IMR-90 (cell line): Measurements from ENCODE around the gene COL9A3. TPM values are rescaled to one million over a fixed set of nuclear protein-coding genes. Genes with fewer than 3 reads are reported as not detected.

Experiments
- ATAC-seq: fragments of 200-7000 bp; cut with Tn5 transposase; 2 replicates; pipeline ENCODE4 v1.9.1; 2020; ENCODE audit warnings: low read depth, mild to moderate bottlenecking, moderate library complexity
- BruUV-seq: library from RNA; stranded (reverse); fragments of 400-500 nt; replicated peaks from 2 replicates; lab custom pipeline; 2021; lab: Mats Ljungman, UMichigan
- CTCF ChIA-PET: fragments of 300-600 bp; formaldehyde crosslinking; extraction: SDS; loops from one replicate; lab custom pipeline; 2021; ENCODE audit warnings: antibody characterized with exemption; lab: Yijun Ruan, JAX
- POLR2A ChIA-PET: fragments of 300-600 bp; sonication (Branson Sonifier 250); formaldehyde crosslinking; loops from one replicate; lab custom pipeline; 2022; ENCODE audit warnings: antibody characterized with exemption; ENCODE audit not compliant: unreplicated experiment; lab: Charles Lee
- DNase-seq: peaks from one replicate; pipeline ENCODE4 v3.0.0; 2013
- H2AFZ ChIP-seq: replicated peaks from 2 replicates; pipeline ENCODE3; 2013; ENCODE audit warnings: low read length, mild to moderate bottlenecking; ENCODE audit not compliant: poor library complexity
- H2AK5ac ChIP-seq: 2 replicates; pipeline ENCODE4 v1.6.1; 2013; ENCODE audit warnings: low read depth, low read length, inconsistent platforms
- H2AK9ac ChIP-seq: replicated peaks from 2 replicates; pipeline ENCODE3; 2013; ENCODE audit warnings: mild to moderate bottlenecking, low read depth, low read length, moderate library complexity; ENCODE audit not compliant: poor library complexity
- H2BK120ac ChIP-seq: 2 replicates; pipeline ENCODE4 v1.6.1; 2013; ENCODE audit warnings: low read depth, low read length, inconsistent platforms
- H2BK15ac ChIP-seq: 3 replicates; pipeline ENCODE4 v1.6.1; 2013; ENCODE audit warnings: low read depth, low read length, inconsistent platforms
- H2BK20ac ChIP-seq: 2 replicates; pipeline ENCODE4 v1.6.1; 2013; ENCODE audit warnings: low read depth, mild to moderate bottlenecking, inconsistent platforms, low read length, moderate library complexity
- H2BK5ac ChIP-seq: 2 replicates; pipeline ENCODE4 v1.6.1; 2013; ENCODE audit warnings: mild to moderate bottlenecking, low read depth, low read length, inconsistent platforms; ENCODE audit not compliant: poor library complexity, severe bottlenecking
- H3K14ac ChIP-seq: replicated peaks from 2 replicates; pipeline ENCODE4 v1.6.1; 2013; ENCODE audit warnings: low read depth, low read length, inconsistent platforms
- H3K18ac ChIP-seq: 2 replicates; pipeline ENCODE4 v1.6.1; 2013; ENCODE audit warnings: low read depth, low read length, control low read depth
- H3K23ac ChIP-seq: 2 replicates; pipeline ENCODE4 v1.6.1; 2013; ENCODE audit warnings: low read depth, low read length, inconsistent platforms
- H3K27ac ChIP-seq: 2 replicates; pipeline ENCODE4 v1.5.1; 2013; ENCODE audit warnings: mild to moderate bottlenecking, control low read depth, low read length; ENCODE audit not compliant: insufficient read depth
- H3K27me3 ChIP-seq: 2 replicates; pipeline ENCODE4 v1.6.1; 2013; ENCODE audit warnings: low read length; ENCODE audit not compliant: control insufficient read depth, insufficient read depth
- H3K36me3 ChIP-seq: 2 replicates; pipeline ENCODE4 v1.6.1; 2013; ENCODE audit warnings: low read length, mixed read lengths; ENCODE audit not compliant: control insufficient read depth, insufficient read depth
- H3K4ac ChIP-seq: 2 replicates; pipeline ENCODE4 v1.6.1; 2013; ENCODE audit warnings: low read depth, low read length, inconsistent platforms
- H3K4me1 ChIP-seq: 2 replicates; pipeline ENCODE4 v1.6.1; 2013; ENCODE audit warnings: low read length, mixed read lengths; ENCODE audit not compliant: control insufficient read depth, insufficient read depth
- H3K4me2 ChIP-seq: 2 replicates; pipeline ENCODE4 v1.6.1; 2013; ENCODE audit warnings: low read depth, mild to moderate bottlenecking, control low read depth, low read length, moderate library complexity
- H3K4me3 ChIP-seq: 2 replicates; pipeline ENCODE4 v1.5.1; 2013; ENCODE audit warnings: low read depth, mild to moderate bottlenecking, control low read depth, low read length, moderate library complexity; ENCODE audit not compliant: insufficient read depth
- H3K56ac ChIP-seq: 2 replicates; pipeline ENCODE4 v1.6.1; 2013; ENCODE audit warnings: low read length, inconsistent platforms; ENCODE audit not compliant: insufficient read depth; ENCODE audit errors: extremely low read depth
- H3K79me1 ChIP-seq, 2 experiments: 2 replicates each; pipeline ENCODE4 v1.6.1; 2013; ENCODE audit warnings: low read length in 2 of 2, inconsistent platforms in 1 of 2, low read depth in 1 of 2
- H3K9ac ChIP-seq: 2 replicates; pipeline ENCODE4 v1.6.1; 2013; ENCODE audit warnings: low read depth, low read length, control low read depth
- H3K9me1 ChIP-seq: 2 replicates; pipeline ENCODE4 v1.6.1; 2013; ENCODE audit warnings: low read length, inconsistent platforms; ENCODE audit not compliant: insufficient read depth
- H3K9me3 ChIP-seq: 2 replicates; pipeline ENCODE4 v1.6.1; 2013; ENCODE audit warnings: low read length; ENCODE audit not compliant: control insufficient read depth, insufficient read depth
- H4K20me1 ChIP-seq: 2 replicates; pipeline ENCODE4 v1.6.1; 2013; ENCODE audit warnings: low read length, inconsistent platforms; ENCODE audit not compliant: insufficient read depth
- H4K5ac ChIP-seq: 2 replicates; pipeline ENCODE4 v1.6.1; 2013; ENCODE audit warnings: mild to moderate bottlenecking, low read depth, low read length, control low read depth
- H4K8ac ChIP-seq, 2 experiments: 2 replicates each; pipeline ENCODE4 v1.6.1; 2013; ENCODE audit warnings: low read depth in 2 of 2, low read length in 2 of 2, control low read depth in 1 of 2, inconsistent platforms in 1 of 2
- H4K91ac ChIP-seq: 2 replicates; pipeline ENCODE4 v1.6.1; 2013; ENCODE audit warnings: low read depth, low read length, inconsistent platforms; ENCODE audit not compliant: insufficient read depth
- BHLHE40 ChIP-seq: fragments of 150-350 bp; IDR thresholded peaks from 2 replicates; pipeline ENCODE4 v1.6.1; 2016; ENCODE audit warnings: mild to moderate bottlenecking, low read depth, low read length
- CHD1 ChIP-seq: IDR thresholded peaks from 2 replicates; pipeline ENCODE4 v1.6.1; 2012; ENCODE audit warnings: low read depth, low read length, improper control_type of control experiment
- FOS ChIP-seq: fragments of 150-350 bp; IDR thresholded peaks from 2 replicates; pipeline ENCODE4 v1.6.1; 2016; ENCODE audit warnings: low read depth, low read length
- MAFK ChIP-seq: IDR thresholded peaks from 2 replicates; pipeline ENCODE4 v1.6.1; 2012; ENCODE audit warnings: low read depth, low read length, improper control_type of control experiment
- MAZ ChIP-seq: IDR thresholded peaks from 2 replicates; pipeline ENCODE4 v1.6.1; 2012; ENCODE audit warnings: low read depth, mild to moderate bottlenecking, low read length, improper control_type of control experiment, moderate library complexity, borderline replicate concordance
- MXI1 ChIP-seq: IDR thresholded peaks from 2 replicates; pipeline ENCODE4 v1.6.1; 2012; ENCODE audit warnings: low read depth, mild to moderate bottlenecking, low read length, moderate library complexity, borderline replicate concordance
- NFE2L2 ChIP-seq: fragments of 150-350 bp; IDR thresholded peaks from 2 replicates; pipeline ENCODE4 v1.6.1; 2016; ENCODE audit warnings: low read depth, mild to moderate bottlenecking, low read length
- RAD21 ChIP-seq: IDR thresholded peaks from 2 replicates; pipeline ENCODE4 v1.6.1; 2012; ENCODE audit warnings: low read length, improper control_type of control experiment
- SMC3 ChIP-seq: fragments of 150-350 bp; IDR thresholded peaks from 2 replicates; pipeline ENCODE4 v1.6.1; 2016; ENCODE audit warnings: low read depth, mild to moderate bottlenecking, antibody characterized with exemption, low read length, moderate library complexity
- USF2 ChIP-seq: fragments of 150-350 bp; IDR thresholded peaks from 2 replicates; pipeline ENCODE4 v1.6.1; 2017; ENCODE audit warnings: mild to moderate bottlenecking, antibody characterized with exemption, low read length, low read depth
- WGBS, 2 experiments: methylation state at CpG; one replicate each; pipeline versions ENCODE4 v1.1.5 to v1.1.7; 2013; ENCODE audit warnings: missing lambda C conversion rate in 2 of 2; ENCODE audit not compliant: insufficient read length in 1 of 2; ENCODE audit errors: extremely low coverage in 2 of 2; 5-methylcytosine and 5-hydroxymethylcytosine counted together
- dilution Hi-C: fragments of 300-500 bp; cut with HindIII; formaldehyde crosslinking; loops from one replicate; pipeline ENCODE4 v1.14.3; 2018; ENCODE audit warnings: low sequenced_read_pairs; ENCODE audit not compliant: unreplicated experiment
- in situ Hi-C: fragments of 300-500 bp; cut with MboI; formaldehyde crosslinking; loops from 3 replicates; pipeline ENCODE4 v1.14.3; 2019; ENCODE audit warnings: low sequenced_read_pairs, inconsistent platforms, mixed read lengths
- intact Hi-C: fragments of 100-400 bp; cut with micrococcal nuclease; formaldehyde crosslinking; loops from 2 replicates; pipeline ENCODE4 v1.10.0; 2022
- polyA plus RNA-seq, 3 experiments: library from polyadenylated mRNA; depleted of rRNA; stranded (reverse); fragments of >200 nt; gene quantifications; 2 replicates each; pipeline ENCODE4 v1.2.3, GENCODE V29; 2012; ENCODE audit warnings: low replicate concordance in 1 of 3
- total RNA-seq: library from RNA; depleted of rRNA; stranded (reverse); fragments of >200 nt; gene quantifications from 2 replicates; pipeline ENCODE4 v1.2.3, GENCODE V29; 2012
- TF ChIP-seq, protein P1 (sequence below): fragments of 150-350 bp; IDR thresholded peaks from 2 replicates; pipeline ENCODE4 v1.6.1; 2016; ENCODE audit warnings: low read depth, mild to moderate bottlenecking, low read length, moderate library complexity, borderline replicate concordance
- TF ChIP-seq, protein P2 (sequence below): conservative IDR thresholded peaks from 2 replicates; pipeline ENCODE4 v1.5.1; 2012; ENCODE audit warnings: mild to moderate bottlenecking, low read depth, low read length, improper control_type of control experiment

COL9A3 gene
- total and polyA plus RNA-seq, 2 of the 4 experiments (the other 2 are of a cell fraction), result 0.36 to 1.4 TPM

DNA sequence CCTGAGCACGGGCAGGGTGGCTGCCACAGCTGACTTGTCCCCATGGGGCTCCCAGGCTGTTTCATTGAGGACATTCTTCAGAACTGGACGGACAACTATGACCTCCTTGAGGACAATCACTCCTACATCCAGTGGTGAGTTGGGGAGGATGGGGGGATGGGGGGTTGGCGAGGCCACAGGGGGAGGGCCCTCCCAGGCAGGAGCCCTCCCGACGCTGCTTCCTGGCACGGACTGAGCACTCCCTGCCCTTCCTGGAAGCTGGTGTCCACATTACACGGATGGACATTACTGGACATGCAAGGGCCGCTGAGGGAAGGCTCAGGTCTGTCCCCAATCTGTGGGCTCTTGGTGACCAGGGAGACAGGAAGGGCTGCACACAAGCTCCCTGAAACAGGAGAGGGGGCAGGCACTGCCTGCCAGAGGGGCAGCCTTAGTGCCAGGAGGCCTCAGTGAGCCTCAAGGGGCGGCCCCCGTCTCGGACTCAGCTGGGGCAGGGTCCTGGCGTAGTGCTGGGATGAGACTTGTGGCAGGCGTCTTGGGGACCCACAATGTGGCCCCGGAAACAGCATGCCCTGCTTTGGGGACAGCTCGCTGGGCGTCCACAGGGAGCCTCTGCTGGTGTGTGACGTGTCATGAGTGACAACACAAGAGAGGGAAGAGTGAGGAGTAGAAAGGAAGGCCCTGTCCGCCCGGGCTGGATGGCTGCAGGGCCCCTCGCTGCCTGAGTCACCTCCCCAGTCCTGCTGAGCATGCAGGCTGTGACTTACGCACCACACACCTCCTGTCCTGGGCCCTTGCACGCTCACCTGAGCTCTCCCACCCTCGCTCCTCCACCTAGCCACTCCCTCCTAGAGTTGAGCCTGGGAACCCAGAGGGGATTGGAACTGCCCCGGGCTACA lies 7.1 kb upstream of the COL9A3 start:
- in situ Hi-C loops (no loop called here), intact Hi-C loops (loop anchor here (5.0 kb wide), 1 partner anchor 198 kb away; the partner anchor contains the start of gene BHLHE23), dilution Hi-C loops (no loop called here)
- Histone ChIP-seq H3K4ac (no peak overlapping the region), H3K56ac (no peak overlapping the region), H2BK20ac (no peak overlapping the region), H4K91ac (no peak overlapping the region), H3K23ac (no peak overlapping the region), H3K18ac (no peak overlapping the region), H2AK5ac (no peak overlapping the region), H2BK15ac (no peak overlapping the region), H3K4me1 (peaks cover 10% of the 10 kb centered on the region), H3K27ac (no peak overlapping the region), H4K5ac (no peak overlapping the region), H3K27me3 (no peaks in the 10 kb centered on the region), H4K20me1 (peaks cover 56% of the 10 kb centered on the region), H3K9me3 (no peaks in the 10 kb centered on the region), H3K4me2 (no peak overlapping the region), H3K79me1 (peaks cover 19 to 45% of the 10 kb centered on the region in 2 experiments), H2BK5ac (no peak overlapping the region), H3K36me3 (peaks cover 48% of the 10 kb centered on the region), H2AK9ac (no peak overlapping the region), H4K8ac (no peak overlapping the region), H3K9me1 (no peaks in the 10 kb centered on the region), H2BK120ac (no peak overlapping the region), H3K4me3 (no peak overlapping the region), H2AFZ (no peak overlapping the region), H3K14ac (no peak overlapping the region), H3K9ac (no peak overlapping the region)
- 96% methylated on average over 14 of the region's 24 CpGs; no CpG with 5 or more reads in 1 of the 2 experiments for WGBS, 2 experiments
- no peak for ATAC-seq
- CTCF ChIA-PET, result interaction anchor here (0.8 kb wide), 1 partner anchor 18 kb away, joined by 3 read pairs; no protein-coding TSS in a partner anchor
- no peak for DNase-seq
- no TSS peak for BruUV-seq
- TF ChIP-seq MAZ, result no peak
- TF ChIP-seq, protein P1, sequence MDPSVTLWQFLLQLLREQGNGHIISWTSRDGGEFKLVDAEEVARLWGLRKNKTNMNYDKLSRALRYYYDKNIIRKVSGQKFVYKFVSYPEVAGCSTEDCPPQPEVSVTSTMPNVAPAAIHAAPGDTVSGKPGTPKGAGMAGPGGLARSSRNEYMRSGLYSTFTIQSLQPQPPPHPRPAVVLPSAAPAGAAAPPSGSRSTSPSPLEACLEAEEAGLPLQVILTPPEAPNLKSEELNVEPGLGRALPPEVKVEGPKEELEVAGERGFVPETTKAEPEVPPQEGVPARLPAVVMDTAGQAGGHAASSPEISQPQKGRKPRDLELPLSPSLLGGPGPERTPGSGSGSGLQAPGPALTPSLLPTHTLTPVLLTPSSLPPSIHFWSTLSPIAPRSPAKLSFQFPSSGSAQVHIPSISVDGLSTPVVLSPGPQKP, result no peak
- TF ChIP-seq MXI1, result no peak
- TF ChIP-seq, protein P2, sequence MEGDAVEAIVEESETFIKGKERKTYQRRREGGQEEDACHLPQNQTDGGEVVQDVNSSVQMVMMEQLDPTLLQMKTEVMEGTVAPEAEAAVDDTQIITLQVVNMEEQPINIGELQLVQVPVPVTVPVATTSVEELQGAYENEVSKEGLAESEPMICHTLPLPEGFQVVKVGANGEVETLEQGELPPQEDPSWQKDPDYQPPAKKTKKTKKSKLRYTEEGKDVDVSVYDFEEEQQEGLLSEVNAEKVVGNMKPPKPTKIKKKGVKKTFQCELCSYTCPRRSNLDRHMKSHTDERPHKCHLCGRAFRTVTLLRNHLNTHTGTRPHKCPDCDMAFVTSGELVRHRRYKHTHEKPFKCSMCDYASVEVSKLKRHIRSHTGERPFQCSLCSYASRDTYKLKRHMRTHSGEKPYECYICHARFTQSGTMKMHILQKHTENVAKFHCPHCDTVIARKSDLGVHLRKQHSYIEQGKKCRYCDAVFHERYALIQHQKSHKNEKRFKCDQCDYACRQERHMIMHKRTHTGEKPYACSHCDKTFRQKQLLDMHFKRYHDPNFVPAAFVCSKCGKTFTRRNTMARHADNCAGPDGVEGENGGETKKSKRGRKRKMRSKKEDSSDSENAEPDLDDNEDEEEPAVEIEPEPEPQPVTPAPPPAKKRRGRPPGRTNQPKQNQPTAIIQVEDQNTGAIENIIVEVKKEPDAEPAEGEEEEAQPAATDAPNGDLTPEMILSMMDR, result no peak
- TF ChIP-seq CHD1, result no peak
- TF ChIP-seq NFE2L2, result no peak
- no peak for TF ChIP-seq BHLHE40
- TF ChIP-seq SMC3, result no peak
- no peak for TF ChIP-seq MAFK
- TF ChIP-seq FOS, result no peak
- no peak for TF ChIP-seq USF2
- no peak for TF ChIP-seq RAD21
- POLR2A ChIA-PET, result no interaction called here
